ENCODE results near the gene CXorf49.
"Not testable (repeated sequence)": the region's sequence is repeated elsewhere in the genome, so short reads cannot be mapped to it uniquely, and the experiment has no call there.

Gene CXorf49

DNA sequence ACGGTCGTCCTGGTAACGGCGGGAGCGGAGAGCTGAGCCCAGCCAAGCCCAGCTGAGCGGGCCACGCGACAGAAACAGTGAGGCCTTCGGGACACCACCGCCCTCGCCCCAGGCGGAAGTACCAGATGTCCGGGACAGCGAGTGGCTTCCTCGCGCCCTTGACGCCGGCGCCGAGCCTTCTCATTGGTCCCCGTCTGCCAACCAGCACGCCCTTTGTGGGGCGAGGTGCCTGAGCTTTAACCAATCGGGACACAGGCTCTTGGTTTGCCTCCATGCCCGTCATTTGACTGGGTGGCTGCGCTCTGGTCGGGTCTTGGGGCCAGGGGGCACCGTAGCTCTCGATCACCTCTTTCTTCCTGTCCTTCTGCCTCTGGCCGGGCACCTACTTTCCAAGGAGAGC lies at the start of gene CXorf49:
TSS of gene CXorf49 (minus strand) at position 101 of the 400 bp plus-strand sequence. CDS start 134 bp downstream, outside the sequence.
- DNase-seq (ENCODE audit: low spot score), result not testable (repeated sequence)

GRCh38 chrX:71767134-71767533 lies 49.0 kb upstream of the CXorf49 start:
- not testable (repeated sequence) for DNase-seq (ENCODE audit: low spot score)

- not testable (repeated sequence) for DNase-seq (ENCODE audit: low spot score)
Measured at GRCh38 chrX:71765613-71766012, 47.5 kb upstream of the CXorf49 start.

GRCh38 chrX:71764832-71765231 lies 46.7 kb upstream of the CXorf49 start:
- DNase-seq (ENCODE audit: low spot score), result not testable (repeated sequence)

DNA sequence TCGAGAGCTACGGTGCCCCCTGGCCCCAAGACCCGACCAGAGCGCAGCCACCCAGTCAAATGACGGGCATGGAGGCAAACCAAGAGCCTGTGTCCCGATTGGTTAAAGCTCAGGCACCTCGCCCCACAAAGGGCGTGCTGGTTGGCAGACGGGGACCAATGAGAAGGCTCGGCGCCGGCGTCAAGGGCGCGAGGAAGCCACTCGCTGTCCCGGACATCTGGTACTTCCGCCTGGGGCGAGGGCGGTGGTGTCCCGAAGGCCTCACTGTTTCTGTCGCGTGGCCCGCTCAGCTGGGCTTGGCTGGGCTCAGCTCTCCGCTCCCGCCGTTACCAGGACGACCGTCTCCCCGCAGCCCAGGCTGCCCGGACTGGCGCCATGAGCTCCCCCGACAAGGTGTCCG lies 45.0 kb upstream of the CXorf49 start, which contains the start of gene CXorf49B:
TSS of gene CXorf49B (plus strand) at position 301 of the 400 bp plus-strand sequence. CDS start at position 376, 75 bp downstream.
- not testable (repeated sequence) for DNase-seq (ENCODE audit: low spot score)

GRCh38 chrX:71760688-71761281 lies 42.7 kb upstream of the CXorf49 start:
- not testable (repeated sequence) for DNase-seq (ENCODE audit: low spot score)

GRCh38 chrX:71720289-71720886 lies 2.3 kb upstream of the CXorf49 start:
- not testable (repeated sequence) for DNase-seq (ENCODE audit: low spot score)

- not testable (repeated sequence) for DNase-seq (ENCODE audit: low spot score)
Measured at GRCh38 chrX:71719195-71719594, 1.1 kb upstream of the CXorf49 start.

DNA sequence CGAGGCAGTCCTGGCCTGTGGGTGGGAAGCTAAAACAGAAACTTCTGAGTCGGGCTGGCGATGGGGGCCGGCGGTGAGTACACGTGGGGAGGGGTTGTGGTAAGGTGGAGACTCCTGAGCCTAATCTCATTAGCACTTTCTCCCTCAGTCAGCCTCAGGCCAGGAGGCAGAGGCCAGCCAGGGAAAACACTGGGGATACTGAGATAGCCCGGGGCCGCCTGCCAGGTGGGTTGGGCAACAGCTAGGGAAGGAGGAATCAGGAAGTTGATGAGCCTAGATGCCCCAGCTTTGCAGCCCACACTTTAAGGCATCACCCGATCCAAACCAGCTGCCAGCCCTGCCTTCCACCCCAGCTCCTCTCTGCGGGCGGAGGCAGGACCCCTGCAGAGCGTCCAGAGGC lies 1.8 kb downstream of the CXorf49 start:
- not testable (repeated sequence) for DNase-seq (ENCODE audit: low spot score)

DNA sequence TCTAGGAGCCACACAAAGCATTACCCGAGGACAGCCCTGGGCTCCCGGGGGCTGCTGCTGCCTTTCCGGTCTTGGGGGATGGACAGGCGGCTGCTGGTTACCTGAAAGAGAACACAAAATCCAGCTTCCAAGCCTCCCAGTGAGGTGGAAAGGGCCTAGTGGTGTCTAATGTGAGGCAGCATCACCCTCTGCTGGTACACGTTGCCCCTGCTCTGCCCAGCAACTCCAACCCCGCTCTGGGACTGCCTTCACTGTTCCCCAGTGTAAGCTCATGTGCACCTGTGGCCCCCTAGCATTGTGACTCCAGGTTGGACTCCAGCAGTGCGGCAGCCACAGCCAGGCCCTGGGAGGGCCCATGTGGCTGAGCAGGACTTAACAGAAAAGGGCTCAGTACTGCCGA lies 2.5 kb downstream of the CXorf49 start:
- not testable (repeated sequence) for DNase-seq (ENCODE audit: low spot score)

GRCh38 chrX:71714064-71714463 lies 4.0 kb downstream of the CXorf49 start:
- not testable (repeated sequence) for DNase-seq (ENCODE audit: low spot score)

- not testable (repeated sequence) for DNase-seq (ENCODE audit: low spot score)
Measured at GRCh38 chrX:71702853-71703252, 15.2 kb downstream of the CXorf49 start.

- DNase-seq (ENCODE audit: low spot score), result not testable (repeated sequence)
Measured at GRCh38 chrX:71699023-71699344, 19.1 kb downstream of the CXorf49 start.

- not testable (repeated sequence) for DNase-seq (ENCODE audit: low spot score)
Measured at GRCh38 chrX:71698299-71699022, 19.6 kb downstream of the CXorf49 start.

DNA sequence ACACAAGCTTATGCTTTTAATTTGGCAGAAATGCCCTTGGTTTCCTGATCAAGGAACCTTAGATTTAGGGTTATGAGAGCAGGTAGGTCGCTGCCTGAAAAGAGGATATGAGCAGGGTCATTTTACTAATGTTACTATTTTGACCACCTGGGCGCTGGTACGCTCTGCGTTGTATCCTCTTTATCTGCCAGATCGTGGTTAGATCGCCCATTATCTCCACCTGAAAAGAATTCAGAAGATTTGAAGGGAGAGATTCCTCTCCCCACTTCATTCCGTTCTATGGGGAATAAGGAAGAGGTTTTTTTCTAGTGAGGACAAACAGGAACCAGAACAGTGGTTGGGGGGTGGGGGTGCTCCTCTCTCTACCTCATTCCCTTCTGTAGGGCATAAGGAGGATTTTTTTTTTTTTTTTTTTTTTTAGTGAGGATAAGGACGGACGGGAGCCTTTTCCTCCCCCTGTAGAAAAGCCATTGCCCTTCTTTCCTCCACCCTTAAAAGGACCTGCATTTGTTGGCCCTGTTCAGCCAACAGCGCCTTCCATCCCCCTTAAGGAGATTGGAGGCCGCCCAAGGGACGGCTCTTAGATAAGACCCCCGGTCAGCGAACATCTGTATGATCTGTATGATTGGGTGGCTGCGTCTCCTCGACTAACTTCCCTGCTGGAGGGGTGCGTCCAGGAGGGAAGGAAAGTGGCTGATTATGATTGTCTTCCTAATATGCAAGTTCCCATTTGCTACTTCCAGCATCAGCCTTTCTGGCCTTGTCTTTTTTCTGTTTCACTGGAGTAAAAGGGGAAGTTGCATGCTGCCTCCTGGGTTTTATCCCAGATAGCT lies 20.4 kb downstream of the CXorf49 start:
- not testable (repeated sequence) for DNase-seq (ENCODE audit: low spot score)

DNA sequence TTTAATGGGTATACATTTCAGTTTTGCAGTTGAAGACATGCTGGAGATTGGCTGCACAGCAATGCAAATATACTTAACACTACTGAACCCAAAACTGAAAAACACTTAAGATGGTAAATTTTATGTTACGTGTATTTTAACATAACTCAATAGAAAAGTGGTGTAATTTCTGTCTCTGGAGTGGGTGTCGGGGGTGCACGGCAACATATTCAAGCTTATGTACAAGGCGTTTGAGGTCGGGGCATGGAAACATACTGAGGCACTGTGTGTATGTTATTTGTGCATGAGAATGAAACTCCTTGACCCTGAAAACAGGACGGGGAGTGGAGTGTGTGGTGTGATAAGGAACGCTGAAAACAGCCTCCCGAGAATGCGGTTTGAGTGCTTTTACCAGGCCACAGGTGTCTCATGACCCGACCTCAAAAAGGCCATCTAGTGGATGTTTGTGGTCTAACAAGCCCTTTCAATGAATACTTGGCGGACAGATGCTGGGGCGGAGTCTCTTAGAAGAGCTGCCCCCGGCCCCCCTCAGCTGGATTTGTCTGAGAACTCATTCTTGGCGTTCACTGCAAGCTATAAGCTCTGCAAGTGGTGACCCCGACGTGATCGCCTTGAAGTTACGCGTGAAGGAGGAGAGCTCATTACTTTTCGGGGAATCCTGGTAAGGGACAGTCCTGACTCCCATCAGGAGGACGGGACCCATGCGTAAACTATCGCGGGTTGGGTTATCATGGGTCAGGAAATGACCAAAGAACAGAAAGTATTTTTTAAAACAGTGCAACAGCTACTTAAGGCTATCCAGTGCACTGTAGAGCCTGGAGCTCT lies 21.2 kb downstream of the CXorf49 start:
- DNase-seq (ENCODE audit: low spot score), result not testable (repeated sequence)

DNA sequence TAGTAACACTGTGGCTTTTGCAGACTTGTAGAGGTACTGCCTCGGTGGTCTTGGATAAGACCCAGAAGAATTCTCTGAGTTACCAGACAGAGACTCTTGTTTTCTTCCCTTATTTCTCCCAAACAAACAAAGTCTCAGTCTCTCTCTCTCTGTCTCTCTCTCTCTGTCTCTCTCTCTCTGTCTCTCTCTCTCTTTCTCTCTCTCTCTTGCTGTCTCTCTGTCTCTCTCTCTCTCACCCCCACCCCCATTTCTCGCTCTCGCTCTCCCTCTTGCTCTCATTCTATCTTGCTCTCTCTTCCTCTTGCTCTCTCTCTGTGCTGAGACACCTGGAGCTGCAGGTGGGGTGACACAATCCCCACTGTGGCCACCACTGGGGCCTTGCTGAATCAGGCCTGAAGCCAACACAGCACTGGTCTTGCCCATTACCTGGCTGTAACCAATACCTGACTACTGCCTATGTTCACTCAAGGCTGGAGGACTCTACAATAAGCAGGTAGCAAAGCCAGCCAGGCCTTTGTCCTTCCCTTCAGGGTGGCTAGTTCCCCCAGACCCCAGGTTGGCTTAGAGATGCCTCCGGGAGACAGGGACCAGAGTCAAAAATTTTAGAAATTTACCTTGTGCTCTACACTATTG lies 38.4 kb downstream of the CXorf49 start:
- no peak for DNase-seq (ENCODE audit: low spot score)

DNA sequence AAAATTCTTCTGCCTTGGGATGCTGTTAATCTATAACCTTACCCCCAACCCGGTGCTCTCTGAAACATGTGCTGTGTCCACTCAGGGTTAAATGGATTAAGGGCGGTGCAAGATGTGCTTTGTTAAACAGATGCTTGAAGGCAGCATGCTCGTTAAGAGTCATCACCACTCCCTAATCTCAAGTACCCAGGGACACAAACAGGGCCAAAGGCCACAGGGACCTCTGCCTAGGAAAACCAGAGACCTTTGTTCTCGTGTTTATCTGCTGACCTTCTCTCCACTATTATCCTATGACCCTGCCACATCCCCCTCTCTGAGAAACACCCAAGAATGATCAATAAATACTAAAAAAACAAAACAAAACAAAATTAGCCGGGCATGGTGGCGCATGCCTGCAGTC lies 40.9 kb downstream of the CXorf49 start:
- DNase-seq (ENCODE audit: low spot score), result not testable (repeated sequence)

DNA sequence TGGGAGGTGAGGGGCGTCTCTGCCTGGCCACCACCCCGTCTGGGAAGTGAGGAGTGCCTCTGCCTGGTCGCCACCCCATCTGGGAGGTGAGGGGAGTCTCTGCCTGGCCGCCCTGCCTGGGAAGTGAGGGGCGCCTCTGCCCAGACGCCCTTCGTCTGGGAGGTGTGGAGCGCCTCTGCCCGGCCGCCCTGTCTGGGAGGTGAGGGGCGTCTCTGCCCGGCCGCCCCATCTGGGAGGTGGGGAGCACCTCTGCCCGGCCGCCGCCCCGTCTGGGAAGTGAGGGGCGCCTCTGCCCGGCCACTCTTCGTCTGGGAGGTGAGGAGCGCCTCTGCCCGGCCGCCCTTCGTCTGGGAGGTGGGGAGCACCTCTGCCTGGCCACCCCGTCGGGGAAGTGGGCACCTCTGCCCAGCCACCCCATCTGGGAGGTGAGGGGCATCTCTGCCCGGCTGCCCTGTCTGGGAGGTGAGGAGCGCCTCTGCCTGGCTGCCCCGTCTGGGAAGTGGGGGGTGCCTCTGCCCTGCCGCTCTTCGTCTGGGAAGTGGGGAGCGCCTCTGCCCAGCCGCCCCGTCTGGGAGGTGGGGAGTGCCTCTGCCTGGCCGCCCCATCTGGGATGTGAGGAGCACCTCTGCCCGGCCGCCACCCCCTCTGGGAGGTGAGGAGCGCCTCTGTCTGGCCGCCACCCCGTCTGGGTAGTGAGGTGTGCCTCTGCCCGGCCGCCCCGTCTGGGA lies 41.9 kb downstream of the CXorf49 start:
- not testable (repeated sequence) for DNase-seq (ENCODE audit: low spot score)

DNA sequence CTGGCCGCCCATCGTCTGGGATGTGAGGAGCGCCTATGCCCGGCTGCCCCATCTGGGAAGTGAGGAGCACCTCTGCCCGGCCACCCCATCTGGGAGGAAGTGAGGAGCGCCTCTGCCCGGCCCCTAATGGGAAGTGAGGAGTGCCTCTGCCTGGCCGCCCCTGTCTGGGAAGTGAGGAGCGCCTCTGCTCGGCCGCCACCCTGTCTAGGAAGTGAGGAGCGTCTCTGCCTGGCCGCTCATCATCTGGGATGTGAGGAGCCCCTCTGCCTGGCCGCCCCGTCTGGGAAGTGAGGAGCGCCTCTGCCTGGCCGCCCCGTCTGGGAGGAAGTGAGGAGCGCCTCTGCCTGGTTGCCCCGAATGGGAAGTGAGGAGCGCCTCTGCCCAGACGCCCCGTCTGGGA lies 42.4 kb downstream of the CXorf49 start:
- not testable (repeated sequence) for DNase-seq (ENCODE audit: low spot score)
